Activated CD8-positive, alpha-beta memory T cell treated with anti-CD3 and anti-CD28 coated beads, Interleukin-2, amount 50 U/mL, for 1 hour (primary cell): ENCODE measurements around the gene TXNRD2.

Experiments used
- DNase-seq: peaks from one replicate; pipeline ENCODE4 v3.0.0-alpha.2; 2020; ENCODE audit errors: extremely low read depth

Gene TXNRD2

GRCh38 chr22:19904935-19905334 is 36.7 kb downstream of the TXNRD2 start:
- DNase-seq, result no peak

- DNase-seq, result no peak
Measured at GRCh38 chr22:19904174-19904856, 37.3 kb downstream of the TXNRD2 start.

GRCh38 chr22:19903513-19903912 is 38.1 kb downstream of the TXNRD2 start:
- no peak for DNase-seq

GRCh38 chr22:19903031-19903430 is 38.6 kb downstream of the TXNRD2 start:
- DNase-seq, result no peak

- DNase-seq, result no peak
Measured at GRCh38 chr22:19902245-19902715, 39.3 kb downstream of the TXNRD2 start.

- DNase-seq, result no peak
Measured at GRCh38 chr22:19901577-19902244, 39.9 kb downstream of the TXNRD2 start.

GRCh38 chr22:19900707-19901436 is 40.7 kb downstream of the TXNRD2 start:
- DNase-seq, result no peak

GRCh38 chr22:19898831-19899567 is 42.6 kb downstream of the TXNRD2 start:
- no peak for DNase-seq

GRCh38 chr22:19898145-19898544 is 43.5 kb downstream of the TXNRD2 start:
- no peak for DNase-seq

GRCh38 chr22:19897726-19898125 is 43.9 kb downstream of the TXNRD2 start:
- DNase-seq, result no peak

- DNase-seq, result no peak
Measured at GRCh38 chr22:19896665-19897355, 44.8 kb downstream of the TXNRD2 start.

GRCh38 chr22:19895160-19895849 is 46.3 kb downstream of the TXNRD2 start:
- no peak for DNase-seq

- no peak for DNase-seq
Measured at GRCh38 chr22:19893363-19893762, 48.3 kb downstream of the TXNRD2 start.

- no peak for DNase-seq
Measured at GRCh38 chr22:19892925-19893324, 48.7 kb downstream of the TXNRD2 start.

- no peak for DNase-seq
Measured at GRCh38 chr22:19892257-19892879, 49.2 kb downstream of the TXNRD2 start.

- peak; percentile 66 for DNase-seq
Measured at GRCh38 chr22:19891317-19892256, 50.0 kb downstream of the TXNRD2 start.

GRCh38 chr22:19890502-19891316 is 50.9 kb downstream of the TXNRD2 start:
- DNase-seq, result no peak

GRCh38 chr22:19889951-19890350 is 51.7 kb downstream of the TXNRD2 start:
- DNase-seq, result no peak
